ENCODE results near the gene NCKIPSD. TPM values are rescaled to one million over a fixed set of nuclear protein-coding genes. Genes with fewer than 3 reads are reported as not detected.

Gene NCKIPSD
- total and polyA plus RNA-seq, 3 experiments from 2014 or later, result 11.0 to 30.2 (median 29.2) TPM

DNA sequence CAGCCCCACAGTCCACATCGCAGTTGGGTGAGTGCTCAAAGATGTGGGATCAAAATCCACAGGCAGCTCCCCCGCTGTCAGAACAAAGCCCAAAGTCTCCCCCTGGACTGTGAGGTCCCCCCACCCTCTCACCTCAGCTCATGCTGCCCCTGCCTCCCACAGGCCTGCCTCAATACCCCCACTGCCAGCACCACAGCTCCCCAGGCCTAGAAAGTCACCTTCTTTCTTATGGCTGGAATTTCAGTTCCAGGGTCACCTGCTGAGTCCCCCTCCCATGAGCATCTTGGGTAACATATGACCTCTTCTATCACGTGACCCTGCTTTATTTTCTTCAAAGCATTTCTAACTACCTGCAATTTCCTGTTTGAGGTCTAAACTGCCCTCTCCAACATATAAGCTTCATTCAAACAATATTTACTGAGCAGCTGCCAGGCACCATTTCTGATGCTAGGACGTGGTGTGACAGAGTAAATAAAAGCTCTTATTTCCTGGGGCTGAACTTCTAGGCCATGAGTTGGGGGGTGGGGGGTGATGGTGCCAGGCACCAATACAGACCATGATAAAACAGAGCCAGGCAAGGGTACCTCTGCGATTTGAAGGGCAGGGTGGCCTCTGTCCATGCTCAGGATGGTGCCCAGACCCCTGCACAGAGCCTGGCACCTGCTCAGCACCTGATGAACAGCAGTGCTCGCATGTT lies 61.7 kb downstream of the NCKIPSD start:
- H3K27ac Mint-ChIP-seq, result peak overlapping the region in 4 of 8 donors; percentile 6 to 66 (median 34)
- Histone ChIP-seq H3K27me3 (ENCODE audit: insufficient read depth, low read length, poor library complexity, severe bottlenecking) (no peaks in the 10 kb centered on the region), H3K4me1 (ENCODE audit: insufficient read depth, low read length) (no peaks in the 10 kb centered on the region), H3K9me3 (ENCODE audit: low read length) (no peaks in the 10 kb centered on the region), H3K4me3 (ENCODE audit: low read length) (no peak overlapping the region), H3K36me3 (ENCODE audit: insufficient read depth, low read length) (no peaks in the 10 kb centered on the region), H3K27ac (ENCODE audit: low read depth, low read length) (no peak overlapping the region)
- DNase-seq, result no peak
- peaks cover 2 to 33% (median 4%) of the 10 kb centered on the region in 3 donors for H3K36me3 Mint-ChIP-seq
- H3K9me3 Mint-ChIP-seq, result peaks cover 0 to 1% (median 0%) of the 10 kb centered on the region in 5 donors
- H3K27me3 Mint-ChIP-seq, result peaks cover 0 to 2% of the 10 kb centered on the region in 2 donors
- peak overlapping the region in 1 of 7 donors; percentile 8 for H3K4me3 Mint-ChIP-seq
- CTCF ChIA-PET, result interaction anchor here (0.7 to 1.5 kb wide), 2 partner anchors 20 to 75 kb away, joined by 4 read pairs; no protein-coding TSS in a partner anchor
- peaks cover 6 to 11% (median 9%) of the 10 kb centered on the region in 3 donors for H3K4me1 Mint-ChIP-seq
- POLR2A ChIA-PET, result no interaction called here

Other genes with a start within 250 kb of the NCKIPSD start
- 10 to 100 TPM; 24.2 to 26.0 TPM for gene CCDC51, start 245.8 kb downstream of the NCKIPSD start, total RNA-seq
- 11.3 TPM for gene CCDC51, start 245.8 kb downstream of the NCKIPSD start, polyA plus RNA-seq
- 100 to 1,000 TPM; 420 to 494 TPM for gene TMA7, start 245.7 kb downstream of the NCKIPSD start, total RNA-seq
- 826 TPM for gene TMA7, start 245.7 kb downstream of the NCKIPSD start, polyA plus RNA-seq
- 10 to 100 TPM; 22.1 to 22.8 TPM for gene ATRIP, start 239.2 kb downstream of the NCKIPSD start, total RNA-seq
- gene ATRIP, start 239.2 kb downstream of the NCKIPSD start, polyA plus RNA-seq, result 13.4 TPM
- gene SHISA5, start 181.7 kb downstream of the NCKIPSD start, total RNA-seq, result 100 to 1,000 TPM; 102 TPM
- gene SHISA5, start 181.7 kb downstream of the NCKIPSD start, polyA plus RNA-seq, result 470 TPM
- 1 to 10 TPM; 1.8 to 2.2 TPM for gene PFKFB4, start 129.1 kb downstream of the NCKIPSD start, total RNA-seq
- gene PFKFB4, start 129.1 kb downstream of the NCKIPSD start, polyA plus RNA-seq, result 1.3 TPM
- gene UCN2, start 122.1 kb downstream of the NCKIPSD start, total RNA-seq, result not detected
- gene UCN2, start 122.1 kb downstream of the NCKIPSD start, polyA plus RNA-seq, result not detected
- under 1 TPM; 0.59 to 0.93 TPM for gene COL7A1, start 90.6 kb downstream of the NCKIPSD start, total RNA-seq
- not detected for gene COL7A1, start 90.6 kb downstream of the NCKIPSD start, polyA plus RNA-seq
- 100 to 1,000 TPM; 244 to 245 TPM for gene UQCRC1, start 76.3 kb downstream of the NCKIPSD start, total RNA-seq
- gene UQCRC1, start 76.3 kb downstream of the NCKIPSD start, polyA plus RNA-seq, result 172 TPM
- not detected for gene TMEM89, start 64.1 kb downstream of the NCKIPSD start, total RNA-seq
- gene TMEM89, start 64.1 kb downstream of the NCKIPSD start, polyA plus RNA-seq, result not detected
- gene SLC26A6, start 50.5 kb downstream of the NCKIPSD start, total RNA-seq, result 10 to 100 TPM; 26.4 to 28.6 TPM
- gene SLC26A6, start 50.5 kb downstream of the NCKIPSD start, polyA plus RNA-seq, result 4.9 TPM
- gene CELSR3, start 23.0 kb downstream of the NCKIPSD start, total RNA-seq, result 10 to 100 TPM; 19.3 TPM
- 0.41 TPM for gene CELSR3, start 23.0 kb downstream of the NCKIPSD start, polyA plus RNA-seq
- 10 to 100 TPM; 43.9 to 47.1 TPM for gene IP6K2, start 31.3 kb upstream of the NCKIPSD start, total RNA-seq
- 50.5 TPM for gene IP6K2, start 31.3 kb upstream of the NCKIPSD start, polyA plus RNA-seq
- gene PRKAR2A, start 162.0 kb upstream of the NCKIPSD start, total RNA-seq, result 10 to 100 TPM; 61.5 to 62.1 TPM
- gene PRKAR2A, start 162.0 kb upstream of the NCKIPSD start, polyA plus RNA-seq, result 16.4 TPM
- gene SLC25A20, start 213.0 kb upstream of the NCKIPSD start, total RNA-seq, result 10 to 100 TPM; 29.1 to 31.5 TPM
- 40.1 TPM for gene SLC25A20, start 213.0 kb upstream of the NCKIPSD start, polyA plus RNA-seq
- gene ARIH2, start 232.9 kb upstream of the NCKIPSD start, total RNA-seq, result 100 to 1,000 TPM; 117 to 123 TPM
- 126 TPM for gene ARIH2, start 232.9 kb upstream of the NCKIPSD start, polyA plus RNA-seq